ENCODE measurements around the gene HIVEP3.

GRCh38 chr1:41666981-41667631 lies 251.6 kb downstream of the HIVEP3 start:
- no peak for TF ChIP-seq POLR2A (IDR thresholded peaks at IDR 0.05)
- TF ChIP-seq, protein P1, sequence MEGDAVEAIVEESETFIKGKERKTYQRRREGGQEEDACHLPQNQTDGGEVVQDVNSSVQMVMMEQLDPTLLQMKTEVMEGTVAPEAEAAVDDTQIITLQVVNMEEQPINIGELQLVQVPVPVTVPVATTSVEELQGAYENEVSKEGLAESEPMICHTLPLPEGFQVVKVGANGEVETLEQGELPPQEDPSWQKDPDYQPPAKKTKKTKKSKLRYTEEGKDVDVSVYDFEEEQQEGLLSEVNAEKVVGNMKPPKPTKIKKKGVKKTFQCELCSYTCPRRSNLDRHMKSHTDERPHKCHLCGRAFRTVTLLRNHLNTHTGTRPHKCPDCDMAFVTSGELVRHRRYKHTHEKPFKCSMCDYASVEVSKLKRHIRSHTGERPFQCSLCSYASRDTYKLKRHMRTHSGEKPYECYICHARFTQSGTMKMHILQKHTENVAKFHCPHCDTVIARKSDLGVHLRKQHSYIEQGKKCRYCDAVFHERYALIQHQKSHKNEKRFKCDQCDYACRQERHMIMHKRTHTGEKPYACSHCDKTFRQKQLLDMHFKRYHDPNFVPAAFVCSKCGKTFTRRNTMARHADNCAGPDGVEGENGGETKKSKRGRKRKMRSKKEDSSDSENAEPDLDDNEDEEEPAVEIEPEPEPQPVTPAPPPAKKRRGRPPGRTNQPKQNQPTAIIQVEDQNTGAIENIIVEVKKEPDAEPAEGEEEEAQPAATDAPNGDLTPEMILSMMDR (IDR thresholded peaks at IDR 0.05) = no peak

Data from lower leg skin (tissue), 3 donors.